ENCODE results near the gene WNT2B.

Gene WNT2B

GRCh38 chr1:112548547-112548946 is 39.8 kb downstream of the WNT2B start:
- no peak for ATAC-seq
- TF ChIP-seq TSHZ2 (CRISPR knock-in tag; IDR thresholded peaks at IDR 0.05): no peak
- TF ChIP-seq ZFP30 (CRISPR knock-in tag; IDR thresholded peaks at IDR 0.05): no peak
- no peak for TF ChIP-seq TOX (CRISPR knock-in tag; IDR thresholded peaks at IDR 0.05; ENCODE audit: borderline replicate concordance)
- TF ChIP-seq ZNF70 (CRISPR knock-in tag; IDR thresholded peaks at IDR 0.05): no peak
- TF ChIP-seq PATZ1 (CRISPR knock-in tag; IDR thresholded peaks at IDR 0.05; ENCODE audit: borderline replicate concordance): no peak
- TF ChIP-seq ISL1 (CRISPR knock-in tag; IDR thresholded peaks at IDR 0.05): no peak
- no peak for TF ChIP-seq OSR1 (CRISPR knock-in tag; IDR thresholded peaks at IDR 0.05)

DNA sequence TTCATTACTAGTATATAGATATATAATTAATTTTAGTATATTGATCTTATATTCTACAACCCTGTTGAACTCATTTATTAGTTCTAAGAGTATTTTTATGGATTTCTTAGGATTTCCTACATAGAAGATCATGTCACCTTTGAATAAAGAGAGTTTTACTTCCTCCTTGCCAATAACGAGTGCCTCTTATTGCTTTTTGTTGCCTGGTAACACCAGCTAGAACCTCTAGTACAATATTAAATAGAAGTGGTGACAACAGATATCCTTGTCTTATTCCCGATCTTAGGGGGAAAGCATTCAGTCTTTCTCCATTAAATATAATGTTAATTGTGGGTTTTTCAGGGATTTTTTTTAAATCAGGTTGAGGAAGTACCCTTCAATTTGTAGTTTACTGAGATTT is 40.8 kb downstream of the WNT2B start:
- no peak for TF ChIP-seq BACH2 (CRISPR knock-in tag; IDR thresholded peaks at IDR 0.05; ENCODE audit: borderline replicate concordance)
- no peak for TF ChIP-seq TSHZ2 (CRISPR knock-in tag; IDR thresholded peaks at IDR 0.05)
- no peak for TF ChIP-seq TCF4 (CRISPR knock-in tag; IDR thresholded peaks at IDR 0.05; ENCODE audit: borderline replicate concordance)
- no peak for TF ChIP-seq ISL1 (CRISPR knock-in tag; IDR thresholded peaks at IDR 0.05)
- TF ChIP-seq, protein P1, sequence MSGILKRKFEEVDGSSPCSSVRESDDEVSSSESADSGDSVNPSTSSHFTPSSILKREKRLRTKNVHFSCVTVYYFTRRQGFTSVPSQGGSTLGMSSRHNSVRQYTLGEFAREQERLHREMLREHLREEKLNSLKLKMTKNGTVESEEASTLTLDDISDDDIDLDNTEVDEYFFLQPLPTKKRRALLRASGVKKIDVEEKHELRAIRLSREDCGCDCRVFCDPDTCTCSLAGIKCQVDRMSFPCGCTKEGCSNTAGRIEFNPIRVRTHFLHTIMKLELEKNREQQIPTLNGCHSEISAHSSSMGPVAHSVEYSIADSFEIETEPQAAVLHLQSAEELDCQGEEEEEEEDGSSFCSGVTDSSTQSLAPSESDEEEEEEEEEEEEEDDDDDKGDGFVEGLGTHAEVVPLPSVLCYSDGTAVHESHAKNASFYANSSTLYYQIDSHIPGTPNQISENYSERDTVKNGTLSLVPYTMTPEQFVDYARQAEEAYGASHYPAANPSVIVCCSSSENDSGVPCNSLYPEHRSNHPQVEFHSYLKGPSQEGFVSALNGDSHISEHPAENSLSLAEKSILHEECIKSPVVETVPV (CRISPR knock-in tag; IDR thresholded peaks at IDR 0.05): no peak
- TF ChIP-seq CSDC2 (CRISPR knock-in tag; IDR thresholded peaks at IDR 0.05): no peak
- no peak for TF ChIP-seq ARNTL (CRISPR knock-in tag; IDR thresholded peaks at IDR 0.05; ENCODE audit: borderline replicate concordance, low read depth)
- TF ChIP-seq ZNF565 (CRISPR knock-in tag; conservative IDR thresholded peaks at IDR 0.05; ENCODE audit: low read depth): no peak
- no peak for TF ChIP-seq GLIS3 (CRISPR knock-in tag; IDR thresholded peaks at IDR 0.05)
- no peak for TF ChIP-seq ZNF70 (CRISPR knock-in tag; IDR thresholded peaks at IDR 0.05)
- TF ChIP-seq PPARA (CRISPR knock-in tag; IDR thresholded peaks at IDR 0.05; ENCODE audit: borderline replicate concordance): no peak
- TF ChIP-seq ESRRG (CRISPR knock-in tag; IDR thresholded peaks at IDR 0.05): no peak
- TF ChIP-seq ZFP3 (CRISPR knock-in tag; IDR thresholded peaks at IDR 0.05): no peak
- TF ChIP-seq SNAI2 (CRISPR knock-in tag; IDR thresholded peaks at IDR 0.05): no peak
- no peak for TF ChIP-seq PATZ1 (CRISPR knock-in tag; IDR thresholded peaks at IDR 0.05; ENCODE audit: borderline replicate concordance)
- ATAC-seq: no peak

DNA sequence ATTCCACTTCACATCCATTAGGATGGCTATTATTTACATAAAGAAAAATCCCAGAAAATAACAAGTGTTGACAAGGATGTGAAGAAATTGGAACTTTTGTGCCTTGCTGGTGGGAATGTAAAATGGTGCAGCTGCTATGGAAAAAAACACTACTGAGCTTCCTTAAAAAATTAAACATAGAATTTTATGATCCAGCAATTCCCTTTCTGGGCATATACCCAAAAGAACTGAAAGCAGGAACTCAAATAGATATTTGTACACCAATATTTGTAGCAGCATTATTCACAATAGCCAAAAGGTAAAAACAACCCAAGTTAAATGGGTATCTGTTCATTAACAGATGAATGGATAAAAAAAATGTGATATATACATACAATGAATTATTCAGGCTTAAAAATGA is 45.6 kb downstream of the WNT2B start:
- TF ChIP-seq ESRRG (CRISPR knock-in tag; IDR thresholded peaks at IDR 0.05) (no peak), ZFP3 (CRISPR knock-in tag; IDR thresholded peaks at IDR 0.05) (no peak), CSDC2 (CRISPR knock-in tag; IDR thresholded peaks at IDR 0.05) (no peak)
- ATAC-seq: no peak

All from SK-N-SH treated with all-trans-retinoic acid at 6 μM for 48 hours (cell line).